ENCODE data around the gene SRPX2.
"Not testable (repeated sequence)": the region's sequence is repeated elsewhere in the genome, so short reads cannot be mapped to it uniquely, and the experiment has no call there.

Gene SRPX2

DNA sequence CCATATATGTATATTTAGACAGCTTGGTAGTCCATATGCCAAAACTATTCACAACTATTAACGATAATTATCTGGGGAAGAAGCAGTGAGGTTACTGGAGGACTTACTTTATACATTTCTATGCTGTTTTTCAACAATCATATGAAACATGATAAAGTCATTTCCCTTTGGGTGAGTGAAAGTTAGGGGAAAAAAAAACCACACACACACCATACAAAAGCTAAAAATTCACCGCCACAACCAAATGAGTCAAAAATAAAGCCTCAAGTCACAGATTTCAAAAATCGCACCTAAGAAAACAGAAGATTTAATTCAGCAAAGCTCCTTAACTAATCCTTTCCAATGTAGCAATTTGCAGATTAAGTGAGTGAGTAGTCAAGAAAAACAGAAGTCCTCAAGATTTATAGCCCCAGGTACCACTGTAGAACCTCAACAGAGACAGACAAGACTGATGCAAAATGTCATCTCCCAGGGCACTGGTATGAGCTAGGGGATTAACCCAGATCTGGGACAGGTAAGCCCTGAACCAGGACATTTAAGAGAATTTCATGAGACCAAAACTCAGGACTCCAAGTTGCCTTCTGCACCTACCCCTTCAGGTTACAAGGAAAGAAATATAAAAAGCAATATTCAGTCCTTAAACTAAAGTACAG lies 52.8 kb downstream of the SRPX2 start:
- DNase-seq (ENCODE audit: low spot score): no peak

DNA sequence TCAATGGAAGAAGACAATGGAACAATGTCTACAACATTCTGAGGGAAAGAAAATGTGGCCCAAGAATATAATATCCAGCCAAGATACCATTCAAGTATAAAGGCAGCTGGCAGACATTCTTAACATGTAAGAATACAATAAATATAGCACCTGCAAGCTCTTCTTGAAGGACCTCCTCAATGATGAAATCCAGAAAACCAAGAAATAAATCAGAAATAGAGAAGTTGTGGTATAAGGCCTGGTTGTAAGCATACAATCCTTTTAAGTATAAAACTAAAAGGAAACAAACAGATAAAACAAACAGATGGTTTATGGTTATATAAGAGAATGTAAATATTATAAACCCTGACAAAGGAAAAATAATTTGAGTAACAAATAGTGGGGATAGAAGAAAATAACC lies 54.6 kb downstream of the SRPX2 start:
- no peak for DNase-seq (ENCODE audit: low spot score)

DNA sequence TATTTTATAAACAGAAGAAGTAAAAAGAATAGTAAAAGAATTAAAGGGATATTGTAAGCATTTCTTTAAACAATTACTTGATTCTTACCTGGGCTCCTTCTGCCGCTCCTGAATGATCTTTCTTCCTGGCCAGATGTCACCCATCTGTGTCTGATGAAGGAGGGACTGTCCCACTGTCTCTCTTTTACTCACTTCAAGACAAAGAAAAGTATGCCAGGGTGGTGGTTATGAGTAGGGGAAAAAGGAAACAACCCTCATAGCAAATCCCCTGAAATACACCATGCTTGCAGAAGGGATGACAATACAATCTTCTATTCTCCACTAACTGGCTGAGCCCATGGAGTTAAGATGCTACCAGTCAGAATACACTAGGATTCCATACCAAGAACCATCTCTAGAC lies 56.8 kb downstream of the SRPX2 start:
- no peak for DNase-seq (ENCODE audit: low spot score)

DNA sequence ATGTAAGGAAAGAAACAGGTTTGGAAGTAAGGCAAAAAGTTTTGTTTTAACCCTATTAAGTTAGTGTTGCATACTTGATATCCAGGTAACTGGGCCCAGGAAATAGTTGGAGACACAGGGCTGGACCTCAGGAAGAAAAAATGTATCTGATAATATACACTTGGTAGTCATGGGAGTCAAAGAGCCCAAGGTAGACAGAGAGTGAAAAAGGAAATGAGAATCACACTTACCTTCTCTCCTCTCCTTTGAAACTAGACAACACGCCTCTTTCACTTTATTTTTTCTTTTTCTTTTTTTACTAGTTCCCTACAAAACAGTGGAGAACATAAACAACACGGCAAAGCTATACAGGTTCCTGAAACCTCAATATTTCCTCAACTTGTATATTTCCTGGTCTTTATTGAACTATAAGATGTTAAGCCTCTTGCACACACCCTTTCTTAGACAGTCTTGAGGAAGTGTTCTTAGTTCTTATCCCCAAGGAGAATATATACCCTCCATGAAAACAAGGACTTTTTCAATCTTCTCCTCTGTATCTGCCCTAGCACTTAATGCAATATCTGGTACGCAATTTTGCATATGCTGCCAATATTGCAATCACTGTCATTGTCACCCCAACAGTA lies 60.7 kb downstream of the SRPX2 start:
- DNase-seq (ENCODE audit: low spot score): no peak

DNA sequence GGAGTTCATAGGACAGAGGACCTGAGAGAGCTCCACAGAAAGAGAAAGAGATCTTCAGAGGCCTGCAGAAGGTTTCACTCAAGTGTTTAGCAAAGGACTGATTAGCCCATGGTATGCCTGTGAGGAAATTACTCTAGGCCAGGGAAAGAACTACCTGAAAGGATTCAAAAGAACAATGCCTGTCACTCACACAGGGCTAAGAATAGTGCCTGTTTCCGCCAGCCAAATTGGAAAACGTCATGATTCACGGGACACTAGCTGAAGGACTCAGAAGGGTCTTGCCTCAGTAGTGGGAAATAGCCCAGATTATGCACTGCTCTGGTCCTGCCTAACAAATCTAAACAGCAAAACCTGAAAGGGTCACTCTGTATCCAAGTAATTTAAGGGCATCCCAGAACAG lies 66.8 kb downstream of the SRPX2 start:
- no peak for DNase-seq (ENCODE audit: low spot score)

DNA sequence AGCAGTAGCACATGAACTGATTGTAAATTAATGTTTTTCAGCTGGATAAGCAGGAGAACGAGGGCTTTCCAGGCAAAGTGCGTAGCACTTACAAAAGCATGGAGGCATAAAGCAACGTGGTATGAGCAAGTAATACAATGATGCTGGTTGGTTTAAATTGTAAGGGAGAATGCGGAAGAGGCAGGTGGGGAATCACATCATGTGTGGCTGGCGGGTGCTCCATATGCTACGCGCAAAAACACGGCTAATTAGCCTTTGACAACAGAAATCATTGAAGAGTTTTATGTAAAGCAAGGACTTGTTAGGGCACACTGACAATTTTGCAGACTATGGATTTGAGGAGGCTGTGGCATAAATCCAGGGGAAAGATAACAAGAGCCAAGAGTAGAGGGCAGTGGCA lies 73.4 kb downstream of the SRPX2 start:
- DNase-seq (ENCODE audit: low spot score): no peak

DNA sequence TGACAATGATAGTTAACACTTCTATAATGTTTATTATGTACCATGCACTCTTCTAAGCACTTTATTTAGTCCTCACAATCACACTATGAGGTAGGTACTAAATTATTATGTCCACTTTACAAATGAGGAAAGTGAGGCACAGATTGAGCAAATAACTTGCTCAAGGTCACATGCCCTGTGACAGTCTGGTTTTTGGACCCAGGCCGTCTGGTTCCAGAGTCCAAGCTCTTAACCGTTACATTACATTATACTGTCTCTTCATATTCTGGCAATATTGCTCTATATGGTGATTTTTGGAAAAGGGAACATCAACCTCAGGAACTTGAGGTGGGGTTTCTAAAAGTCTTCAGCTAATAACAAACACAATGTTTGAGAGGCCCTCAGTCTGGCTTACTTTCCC lies 75.1 kb downstream of the SRPX2 start:
- DNase-seq (ENCODE audit: low spot score): no peak

DNA sequence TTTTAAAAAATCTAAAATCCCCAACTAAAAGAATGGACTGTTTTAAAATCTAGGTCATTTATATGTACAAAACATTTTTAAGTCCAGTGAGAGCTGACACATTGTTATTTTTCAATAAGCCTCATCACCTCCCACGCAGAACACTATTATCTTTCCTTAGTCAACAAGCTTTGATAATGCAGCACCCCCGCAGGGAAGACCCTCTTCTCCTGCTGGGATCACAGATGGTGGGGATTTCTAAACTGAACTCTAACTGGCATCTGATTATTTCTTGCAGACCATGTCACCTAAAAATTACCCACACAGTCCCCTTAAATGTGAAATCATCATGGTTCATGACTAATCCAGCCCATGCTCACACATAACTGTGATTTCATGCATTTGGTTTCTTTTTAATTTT lies 76.3 kb downstream of the SRPX2 start:
- DNase-seq (ENCODE audit: low spot score): no peak

DNA sequence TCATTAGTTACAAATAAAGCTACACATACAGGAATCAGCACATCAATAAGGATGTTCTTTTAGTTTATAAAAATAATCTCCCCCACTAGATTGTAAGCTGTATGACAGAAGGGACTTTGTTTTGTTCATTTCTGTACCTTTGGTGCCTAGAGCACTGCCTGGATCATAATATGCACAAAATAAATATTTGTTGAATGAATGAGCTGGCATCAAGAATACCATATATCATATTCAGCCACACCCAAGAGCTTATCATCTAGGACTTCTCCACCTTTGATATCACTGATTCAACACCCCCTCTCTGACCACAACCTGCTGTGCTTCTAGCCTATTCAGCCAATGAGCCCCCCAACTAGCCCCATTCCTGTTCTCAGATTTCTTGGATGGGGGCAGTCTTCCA lies 77.3 kb downstream of the SRPX2 start:
- no peak for DNase-seq (ENCODE audit: low spot score)

DNA sequence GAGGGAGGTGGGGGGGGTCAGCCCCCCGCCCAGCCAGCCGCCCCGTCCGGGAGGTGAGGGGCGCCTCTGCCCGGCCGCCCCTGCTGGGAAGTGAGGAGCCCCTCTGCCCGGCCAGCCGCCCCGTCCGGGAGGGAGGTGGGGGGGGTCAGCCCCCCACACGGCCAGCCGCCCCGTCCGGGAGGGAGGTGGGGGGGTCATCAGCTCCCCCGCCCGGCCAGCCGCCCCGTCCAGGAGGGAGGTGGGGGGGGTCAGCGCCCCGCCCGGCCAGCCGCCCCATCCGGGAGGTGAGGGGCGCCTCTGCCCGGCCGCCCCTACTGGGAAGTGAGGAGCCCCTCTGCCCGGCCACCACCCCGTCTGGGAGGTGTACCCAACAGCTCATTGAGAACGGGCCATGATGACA lies 80.0 kb downstream of the SRPX2 start:
- DNase-seq (ENCODE audit: low spot score): not testable (repeated sequence)

All from LoVo (cell line).